Measurements from ENCODE around the gene NPR1. TPM values are rescaled to one million over a fixed set of nuclear protein-coding genes. Genes with fewer than 3 reads are reported as not detected.

The NPR1 gene
- total and polyA plus RNA-seq, 8 donors: 1.4 to 39.7 (median 6.1) TPM

- WGBS, 5 donors: 1 to 4% (median 1%) methylated on average over 29 of the region's 29 CpGs
- TF ChIP-seq, protein P1, sequence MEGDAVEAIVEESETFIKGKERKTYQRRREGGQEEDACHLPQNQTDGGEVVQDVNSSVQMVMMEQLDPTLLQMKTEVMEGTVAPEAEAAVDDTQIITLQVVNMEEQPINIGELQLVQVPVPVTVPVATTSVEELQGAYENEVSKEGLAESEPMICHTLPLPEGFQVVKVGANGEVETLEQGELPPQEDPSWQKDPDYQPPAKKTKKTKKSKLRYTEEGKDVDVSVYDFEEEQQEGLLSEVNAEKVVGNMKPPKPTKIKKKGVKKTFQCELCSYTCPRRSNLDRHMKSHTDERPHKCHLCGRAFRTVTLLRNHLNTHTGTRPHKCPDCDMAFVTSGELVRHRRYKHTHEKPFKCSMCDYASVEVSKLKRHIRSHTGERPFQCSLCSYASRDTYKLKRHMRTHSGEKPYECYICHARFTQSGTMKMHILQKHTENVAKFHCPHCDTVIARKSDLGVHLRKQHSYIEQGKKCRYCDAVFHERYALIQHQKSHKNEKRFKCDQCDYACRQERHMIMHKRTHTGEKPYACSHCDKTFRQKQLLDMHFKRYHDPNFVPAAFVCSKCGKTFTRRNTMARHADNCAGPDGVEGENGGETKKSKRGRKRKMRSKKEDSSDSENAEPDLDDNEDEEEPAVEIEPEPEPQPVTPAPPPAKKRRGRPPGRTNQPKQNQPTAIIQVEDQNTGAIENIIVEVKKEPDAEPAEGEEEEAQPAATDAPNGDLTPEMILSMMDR (IDR thresholded peaks at IDR 0.05): peak in 5 of 7 experiments; percentile 75 to 91 (median 87)
- TF ChIP-seq EP300 (IDR thresholded peaks at IDR 0.05): no peak
- Histone ChIP-seq H3K36me3 (peaks cover 0 to 16% (median 2%) of the 10 kb centered on the region in 4 donors), H3K27ac (peak overlapping the region; percentile 14 to 77 (median 41)), H3K9me3 (no peaks in the 10 kb centered on the region), H3K4me1 (peaks cover 23 to 38% (median 27%) of the 10 kb centered on the region in 4 donors), H3K4me3 (peak overlapping the region; percentile 42 to 65 (median 56)), H3K27me3 (peaks cover 0 to 44% (median 35%) of the 10 kb centered on the region in 3 donors)
- DNase-seq: peak; percentile 63 to 83
- intact Hi-C loops (cut with DNase I; ENCODE audit: low total_unique reads): no loop called here
Observed at GRCh38 chr1:153677718-153678518, 570 bp upstream of the NPR1 start.

DNA sequence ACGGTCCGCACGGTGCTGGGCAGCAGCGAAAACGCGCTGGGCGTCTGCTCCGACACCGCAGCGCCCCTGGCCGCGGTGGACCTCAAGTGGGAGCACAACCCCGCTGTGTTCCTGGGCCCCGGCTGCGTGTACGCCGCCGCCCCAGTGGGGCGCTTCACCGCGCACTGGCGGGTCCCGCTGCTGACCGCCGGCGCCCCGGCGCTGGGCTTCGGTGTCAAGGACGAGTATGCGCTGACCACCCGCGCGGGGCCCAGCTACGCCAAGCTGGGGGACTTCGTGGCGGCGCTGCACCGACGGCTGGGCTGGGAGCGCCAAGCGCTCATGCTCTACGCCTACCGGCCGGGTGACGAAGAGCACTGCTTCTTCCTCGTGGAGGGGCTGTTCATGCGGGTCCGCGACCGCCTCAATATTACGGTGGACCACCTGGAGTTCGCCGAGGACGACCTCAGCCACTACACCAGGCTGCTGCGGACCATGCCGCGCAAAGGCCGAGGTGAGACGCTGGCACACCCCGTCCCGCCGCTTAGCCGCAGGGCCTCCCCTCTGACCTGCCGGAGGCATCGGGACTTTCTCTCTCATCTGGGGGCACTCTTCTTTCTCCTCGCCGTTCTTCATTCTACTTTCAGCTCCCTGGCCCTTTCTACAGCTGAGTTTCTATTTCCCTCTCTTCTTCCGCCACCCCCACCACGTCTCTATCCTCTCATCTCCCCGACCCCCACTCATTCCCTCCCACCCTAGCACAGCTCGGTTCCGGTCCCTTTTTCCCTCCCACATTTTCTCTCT is 1.0 kb downstream of the NPR1 start:
- DNase-seq: peak in 1 of 2 donors; percentile 69
- intact Hi-C loops (cut with DNase I; ENCODE audit: low total_unique reads): loop anchor here (5.0 kb wide), 1 partner anchor 68 kb away; no protein-coding TSS in a partner anchor
- 3 to 6% (median 3%) methylated on average over 26 to 73 of the region's 73 CpGs for WGBS, 5 donors
- TF ChIP-seq POLR2A (IDR thresholded peaks at IDR 0.05): no peak
- TF ChIP-seq, protein P1 (IDR thresholded peaks at IDR 0.05): peak in 3 of 7 experiments; percentile 4 to 16 (median 4)
- Histone ChIP-seq H3K27ac (peak overlapping the region in 3 of 5 donors; percentile 45 to 77 (median 61)), H3K27me3 (peaks cover 0 to 44% (median 35%) of the 10 kb centered on the region in 3 donors), H3K9me3 (no peaks in the 10 kb centered on the region), H3K36me3 (peaks cover 0 to 21% (median 3%) of the 10 kb centered on the region in 4 donors), H3K4me3 (peak overlapping the region; percentile 42 to 65 (median 56)), H3K4me1 (peaks cover 23 to 44% (median 27%) of the 10 kb centered on the region in 4 donors)

DNA sequence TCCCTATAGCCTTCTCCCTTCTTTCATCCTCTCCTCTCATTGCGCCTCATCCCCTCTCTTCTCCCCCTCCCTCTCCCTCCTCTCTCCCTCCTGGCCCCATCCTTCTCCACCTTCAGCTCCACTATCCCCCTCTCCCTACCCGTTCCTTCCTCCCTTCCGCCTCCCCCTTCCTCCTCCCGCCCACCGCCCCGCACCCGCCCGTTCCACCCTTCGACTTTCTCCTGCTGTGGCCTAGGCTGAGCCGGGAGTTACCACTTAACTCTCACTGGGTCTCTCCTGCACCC is 1.6 kb downstream of the NPR1 start:
- peaks cover 0 to 44% (median 35%) of the 10 kb centered on the region in 3 donors for H3K27me3 ChIP-seq

DNA sequence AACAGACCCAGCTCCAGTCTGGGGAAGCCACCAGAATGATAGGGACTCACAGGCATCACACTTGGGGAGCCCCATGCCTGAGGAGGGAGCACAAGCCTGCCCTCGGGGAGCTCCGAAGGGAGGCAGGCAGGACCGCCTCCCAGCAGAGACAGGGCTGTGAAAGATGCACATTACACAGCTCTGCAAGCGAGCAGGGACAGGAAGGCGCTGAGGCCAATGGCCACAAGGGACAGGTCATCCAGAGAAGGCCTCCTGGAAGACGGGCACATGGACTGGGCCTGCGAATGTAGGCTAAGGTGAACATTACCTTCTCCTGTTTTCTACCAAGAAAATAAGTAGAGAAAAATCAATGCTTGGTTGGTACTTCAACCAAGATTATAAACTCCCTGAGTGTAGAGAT is 4.2 kb downstream of the NPR1 start:
- 87 to 100% (median 95%) methylated on average over 4 to 7 of the region's 7 CpGs for WGBS, 5 donors
- intact Hi-C loops (cut with DNase I; ENCODE audit: low total_unique reads): loop anchor here (5.0 kb wide), 1 partner anchor 65 kb away; no protein-coding TSS in a partner anchor
- no peak overlapping the region for H3K27ac ChIP-seq
- H3K4me1 ChIP-seq: peaks cover 22 to 37% (median 24%) of the 10 kb centered on the region in 4 donors
- no peak overlapping the region for H3K4me3 ChIP-seq
- TF ChIP-seq, protein P1 (IDR thresholded peaks at IDR 0.05): no peak
- TF ChIP-seq EP300 (IDR thresholded peaks at IDR 0.05) (no peak), POLR2AphosphoS5 (IDR thresholded peaks at IDR 0.05) (no peak), POLR2A (IDR thresholded peaks at IDR 0.05) (no peak)
- DNase-seq: no peak
- peaks cover 0 to 49% (median 8%) of the 10 kb centered on the region in 4 donors for H3K36me3 ChIP-seq
- H3K9me3 ChIP-seq: no peaks in the 10 kb centered on the region
- peaks cover 0 to 41% (median 34%) of the 10 kb centered on the region in 3 donors for H3K27me3 ChIP-seq

More for the DNA sequence above, 1.6 kb downstream of the NPR1 start:
- intact Hi-C loops (cut with DNase I; ENCODE audit: low total_unique reads): loop anchor here (5.0 kb wide), 1 partner anchor 67 kb away; no protein-coding TSS in a partner anchor
- Histone ChIP-seq H3K36me3 (peaks cover 0 to 25% (median 3%) of the 10 kb centered on the region in 4 donors), H3K9me3 (no peaks in the 10 kb centered on the region), H3K27ac (peak overlapping the region in 2 of 5 donors; percentile 45 to 77), H3K4me3 (peak overlapping the region; percentile 42 to 65 (median 56)), H3K4me1 (peaks cover 23 to 44% (median 27%) of the 10 kb centered on the region in 4 donors)
- no peak for TF ChIP-seq EP300 (IDR thresholded peaks at IDR 0.05)
- no peak for TF ChIP-seq POLR2A (IDR thresholded peaks at IDR 0.05)
- TF ChIP-seq POLR2AphosphoS5 (IDR thresholded peaks at IDR 0.05): no peak
- TF ChIP-seq, protein P1 (IDR thresholded peaks at IDR 0.05): no peak
- WGBS, 5 donors: 29 to 34% (median 31%) methylated on average over 10 of the region's 10 CpGs
- DNase-seq: peak in 1 of 2 donors; percentile 41
